Activated T-cell treated with anti-CD3 and anti-CD28 coated beads, Interleukin-2, amount 50 U/mL, for 4 hours (primary cell): ENCODE results near the gene OR5A2. TPM values are rescaled to one million over a fixed set of nuclear protein-coding genes. Genes with fewer than 3 reads are reported as not detected.

ENCODE experiments used
- total RNA-seq, 3 donors: library from RNA; stranded (reverse); gene quantifications; one replicate each; pipeline ENCODE4 v1.2.1, GENCODE V29; 2021

The OR5A2 gene
- total RNA-seq, 3 donors from 2014 or later, result not detected

Other genes with a start within 250 kb of the OR5A2 start
- gene MPEG1, start 213.5 kb downstream of the OR5A2 start, total RNA-seq, result under 1 TPM; 0.18 to 0.52 (median 0.18) TPM
- gene OR5AN1, start 67.5 kb downstream of the OR5A2 start, total RNA-seq, result not detected
- gene OR5A1, start 10.1 kb upstream of the OR5A2 start, total RNA-seq, result not detected
- not detected for gene OR4D6, start 30.5 kb upstream of the OR5A2 start, total RNA-seq
- not detected for gene OR4D10, start 46.9 kb upstream of the OR5A2 start, total RNA-seq
- not detected for gene OR4D11, start 77.2 kb upstream of the OR5A2 start, total RNA-seq
- not detected for gene OR4D9, start 85.1 kb upstream of the OR5A2 start, total RNA-seq
- 10 to 100 TPM; 32.5 to 39.4 (median 35.4) TPM for gene OSBP, start 189.4 kb upstream of the OR5A2 start, total RNA-seq
- 10 to 100 TPM; 51.3 to 56.2 (median 52.1) TPM for gene PATL1, start 242.6 kb upstream of the OR5A2 start, total RNA-seq